NCI-H510A treated with DMSO at 0.1 percent for 48 hours (cell line): Measurements from ENCODE around the gene RUVBL1.

Source experiments
- DNase-seq: peaks from one replicate; lab custom pipeline; 2025; lab: John Stamatoyannopoulos, UW

Gene RUVBL1

DNA sequence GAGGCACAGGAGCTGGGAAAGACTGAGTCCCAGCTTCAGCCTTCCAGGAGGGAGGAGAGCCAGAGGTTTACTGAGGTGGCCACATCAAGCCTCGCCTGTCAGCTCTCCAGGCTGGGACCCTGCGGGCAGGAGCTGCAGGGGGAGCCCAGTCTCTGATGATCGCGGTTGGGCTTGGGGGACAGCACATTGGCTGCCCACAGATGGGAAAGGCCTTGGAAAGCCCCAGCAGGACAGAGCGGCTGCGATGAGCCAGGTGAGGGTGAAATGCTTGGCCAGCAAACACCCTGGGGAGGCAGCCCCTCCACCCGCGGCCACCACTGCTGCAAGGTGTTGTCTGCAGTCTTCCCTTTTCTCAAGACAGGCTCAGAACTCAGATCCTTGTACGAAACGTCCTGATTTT, 40.2 kb downstream of the RUVBL1 start:
- no peak for DNase-seq

DNA sequence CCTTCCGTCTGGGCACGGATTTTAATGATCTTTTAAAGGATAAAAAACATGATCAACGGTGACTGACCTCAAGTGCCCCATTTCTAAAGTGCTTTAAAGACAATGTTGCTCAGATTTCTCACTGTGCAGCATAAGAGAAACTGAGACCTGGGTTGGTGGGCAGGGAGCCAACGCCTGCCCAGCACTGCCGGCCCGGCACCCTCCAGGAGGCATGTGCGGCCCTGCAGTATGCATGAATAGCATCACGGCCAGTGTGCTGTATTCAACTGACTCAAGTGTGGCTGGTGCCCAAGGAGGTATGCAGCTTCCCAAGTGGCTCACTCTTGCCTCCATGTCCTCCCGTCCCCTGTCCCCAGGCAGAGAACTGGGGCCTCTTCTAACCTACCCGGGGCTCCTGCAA, 41.1 kb downstream of the RUVBL1 start:
- no peak for DNase-seq

DNA sequence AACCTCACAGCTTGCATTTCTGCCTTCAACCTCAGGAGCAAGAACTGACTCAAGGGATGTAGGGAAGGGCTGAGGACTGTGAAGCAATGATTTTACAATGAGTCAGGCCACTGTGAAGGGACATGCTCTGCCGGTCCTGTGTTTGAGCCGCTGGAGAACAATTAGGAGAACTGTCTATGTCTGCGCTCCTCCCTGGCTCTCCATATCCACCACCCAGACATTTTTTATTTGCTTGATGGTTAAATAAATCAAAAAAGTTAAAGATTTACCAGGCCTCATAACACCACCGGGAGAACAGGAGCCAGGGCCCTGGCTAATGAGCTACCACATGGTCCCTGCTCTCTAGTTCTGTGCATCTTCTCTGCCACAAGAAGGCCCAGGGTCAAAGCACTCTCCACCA, 41.8 kb downstream of the RUVBL1 start:
- no peak for DNase-seq

DNA sequence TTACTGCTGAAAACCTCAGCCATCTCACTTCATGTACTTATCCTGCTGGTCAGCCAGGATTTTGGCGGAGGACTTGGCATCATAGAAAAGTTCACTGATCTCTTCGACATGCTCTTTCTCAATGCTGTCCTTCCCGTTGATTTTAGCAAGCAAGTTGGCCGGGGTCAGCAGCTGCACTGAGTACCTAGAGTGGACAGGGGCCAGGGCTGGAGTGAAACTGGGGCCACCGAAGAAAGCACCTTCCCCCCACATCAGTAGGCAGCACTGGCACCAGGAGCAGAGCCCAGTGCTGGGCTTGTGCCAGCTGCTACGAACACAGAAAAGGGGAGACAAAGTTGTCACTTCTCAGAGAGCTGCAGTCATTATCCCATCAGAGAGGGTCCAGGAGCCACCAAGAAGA, 42.4 kb downstream of the RUVBL1 start:
- no peak for DNase-seq

DNA sequence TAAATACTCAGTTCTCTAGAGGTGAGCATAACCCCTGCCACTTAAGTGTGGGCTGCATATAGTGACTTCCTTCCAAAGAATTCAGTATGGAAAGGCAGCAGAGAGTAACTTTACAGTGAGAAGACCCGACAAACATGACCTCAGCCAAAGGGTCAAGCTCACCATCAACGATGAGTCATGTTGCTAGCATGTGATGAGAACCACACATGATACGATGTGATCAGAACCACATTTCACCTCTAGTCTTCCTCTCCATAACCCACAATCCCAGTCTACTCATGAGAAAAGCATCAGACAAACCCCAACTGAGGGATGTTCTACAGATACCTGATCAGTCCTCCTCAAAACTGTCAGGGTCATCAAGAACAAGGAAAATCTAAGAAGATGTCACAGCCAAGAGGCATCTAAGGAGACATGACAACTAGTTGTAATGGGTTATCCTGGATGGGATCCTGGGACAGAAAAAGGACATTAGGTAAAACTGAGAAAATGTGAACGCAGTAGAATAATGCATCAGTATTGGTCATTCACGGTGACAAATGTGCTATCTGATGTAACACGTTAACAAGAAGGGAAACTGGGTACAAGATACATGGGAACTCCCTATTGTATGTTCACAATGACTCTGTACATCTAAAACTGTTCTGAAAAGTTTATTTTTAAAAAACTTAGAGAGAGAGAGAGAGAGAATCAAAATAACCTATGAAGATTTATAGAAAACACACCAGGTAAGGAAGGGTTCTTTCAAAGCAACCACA, 43.1 kb downstream of the RUVBL1 start:
- no peak for DNase-seq

DNA sequence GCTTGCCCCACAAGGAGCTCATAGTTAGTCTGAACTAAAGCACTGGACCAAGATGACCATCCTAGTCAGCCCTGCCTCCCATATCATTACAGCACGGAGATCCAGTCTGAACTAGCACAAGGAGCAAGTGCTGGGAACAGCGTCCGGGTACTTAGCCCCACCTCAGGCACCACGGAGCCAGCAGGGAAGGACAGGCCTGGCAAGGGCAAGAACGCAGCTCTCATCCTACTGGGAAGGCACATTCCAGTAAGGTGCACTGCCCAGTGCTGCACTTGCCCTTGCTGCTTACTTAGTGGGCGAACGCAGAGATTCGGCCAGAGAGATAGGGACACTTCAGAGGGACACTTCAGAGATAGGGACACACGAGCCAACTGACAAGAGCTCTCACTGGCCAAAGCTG, 43.8 kb downstream of the RUVBL1 start:
- no peak for DNase-seq

DNA sequence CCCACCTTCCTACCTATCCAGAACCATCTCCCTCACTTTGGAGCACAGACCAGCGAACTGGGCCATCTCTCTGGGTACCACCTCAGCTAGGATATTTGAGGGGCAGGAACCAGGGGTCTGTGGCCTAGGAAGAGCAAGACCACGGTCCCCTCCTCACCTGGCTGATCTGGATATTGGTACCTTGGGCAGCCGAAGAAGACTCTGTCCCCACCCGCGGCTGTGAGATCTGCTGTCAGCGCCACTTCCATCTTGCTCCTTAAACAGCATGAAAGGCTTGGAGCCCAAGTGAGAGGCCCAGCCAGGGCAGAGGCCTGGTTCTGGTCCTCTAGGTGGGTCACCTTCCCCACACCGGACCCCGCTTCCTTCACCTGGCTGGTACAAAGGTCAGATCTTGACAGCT, 44.7 kb downstream of the RUVBL1 start:
- no peak for DNase-seq

DNA sequence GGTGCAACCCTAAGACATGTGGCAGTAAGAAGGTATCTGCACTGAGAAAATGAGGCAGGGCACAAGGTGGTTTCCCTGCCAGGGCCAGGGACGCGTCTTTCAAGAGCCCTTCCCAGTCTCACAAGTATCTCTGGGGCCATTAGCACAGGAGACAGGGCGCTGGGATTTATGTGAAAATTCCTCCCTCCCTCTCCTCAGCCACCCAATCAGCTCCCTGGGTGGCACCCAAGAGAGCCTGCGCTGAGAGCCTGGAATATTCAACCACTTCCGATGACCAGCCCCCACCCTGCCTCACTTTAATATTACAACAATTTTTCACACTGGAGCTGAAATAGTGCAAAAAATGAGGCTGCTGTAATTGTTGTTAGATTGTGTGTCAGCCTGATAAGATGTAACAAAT, 45.3 kb downstream of the RUVBL1 start:
- peak; percentile 28 for DNase-seq

DNA sequence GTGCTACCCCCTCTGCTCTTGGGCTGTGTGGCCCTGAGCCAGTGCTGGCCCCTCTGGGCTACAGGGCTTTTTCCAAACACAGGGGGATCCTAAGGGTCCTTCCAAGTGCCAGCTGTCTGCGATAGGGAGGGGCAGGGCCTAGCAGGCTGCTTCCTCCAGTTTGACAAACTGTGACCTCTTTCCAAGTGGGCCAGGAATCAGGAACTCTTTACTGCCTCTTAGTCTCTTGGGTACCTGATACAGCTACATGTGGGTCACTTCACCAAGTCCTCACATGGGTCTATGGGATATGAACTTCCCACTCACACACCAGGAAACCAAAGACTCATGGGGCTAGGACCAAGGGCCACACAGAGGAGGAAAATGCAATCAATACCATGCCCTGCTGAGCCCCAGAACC, 45.9 kb downstream of the RUVBL1 start:
- DNase-seq, result no peak

DNA sequence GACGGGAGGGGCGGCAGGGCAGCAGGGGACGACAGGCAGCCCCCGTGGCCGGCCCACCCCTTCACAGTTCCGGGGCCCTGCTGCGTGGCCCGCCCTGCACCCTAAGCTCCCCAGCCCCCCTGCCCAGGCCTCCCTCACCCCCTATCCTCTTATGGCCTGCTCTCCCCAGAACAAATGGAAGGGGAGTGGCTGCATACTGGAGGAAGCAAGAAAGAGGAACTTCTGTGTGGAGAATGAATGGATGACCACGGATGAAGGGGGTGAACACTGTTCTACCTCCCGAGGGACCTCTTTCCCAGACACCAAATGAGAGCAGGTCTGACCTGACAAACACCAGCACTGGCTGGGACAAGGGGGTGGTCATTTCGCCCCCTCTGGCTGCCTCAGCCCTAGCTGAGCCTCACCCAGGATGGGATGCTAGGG, 46.4 kb downstream of the RUVBL1 start:
- no peak for DNase-seq

DNA sequence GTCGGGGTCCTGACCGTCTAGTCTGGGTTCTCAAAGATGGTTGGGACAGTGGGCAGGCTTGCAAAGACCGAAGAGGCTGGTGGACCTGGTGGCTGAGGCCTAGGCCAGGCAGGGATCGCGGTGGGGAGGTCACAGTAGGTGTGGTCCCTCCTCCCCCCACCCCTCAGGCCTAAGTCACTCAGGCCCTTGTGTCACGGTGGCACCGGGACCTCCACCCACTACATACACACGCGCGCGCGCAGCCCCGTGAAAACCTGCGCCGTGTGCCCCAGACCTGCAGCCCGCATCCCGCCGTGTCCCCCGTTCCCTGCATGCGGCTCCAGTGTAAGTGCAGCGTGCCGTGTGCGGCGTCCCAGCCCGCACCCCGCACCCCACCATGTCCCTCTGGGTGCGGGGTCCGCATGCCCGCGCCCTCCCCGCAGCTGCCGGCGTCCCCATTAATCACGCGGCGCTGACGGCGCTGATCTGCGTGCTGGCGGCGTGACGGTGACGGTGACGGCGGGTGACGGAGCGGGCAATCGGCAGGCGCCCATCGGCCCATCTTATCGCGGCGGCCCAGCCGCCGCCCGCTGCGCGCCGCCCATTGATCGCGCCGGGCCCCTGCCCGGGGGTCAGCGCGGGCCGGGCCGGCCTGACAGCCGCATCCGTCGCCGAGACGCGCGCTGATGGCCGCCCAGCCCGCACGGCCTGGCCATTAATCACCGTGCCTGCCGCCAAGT, 47.0 kb downstream of the RUVBL1 start:
- no peak for DNase-seq

DNA sequence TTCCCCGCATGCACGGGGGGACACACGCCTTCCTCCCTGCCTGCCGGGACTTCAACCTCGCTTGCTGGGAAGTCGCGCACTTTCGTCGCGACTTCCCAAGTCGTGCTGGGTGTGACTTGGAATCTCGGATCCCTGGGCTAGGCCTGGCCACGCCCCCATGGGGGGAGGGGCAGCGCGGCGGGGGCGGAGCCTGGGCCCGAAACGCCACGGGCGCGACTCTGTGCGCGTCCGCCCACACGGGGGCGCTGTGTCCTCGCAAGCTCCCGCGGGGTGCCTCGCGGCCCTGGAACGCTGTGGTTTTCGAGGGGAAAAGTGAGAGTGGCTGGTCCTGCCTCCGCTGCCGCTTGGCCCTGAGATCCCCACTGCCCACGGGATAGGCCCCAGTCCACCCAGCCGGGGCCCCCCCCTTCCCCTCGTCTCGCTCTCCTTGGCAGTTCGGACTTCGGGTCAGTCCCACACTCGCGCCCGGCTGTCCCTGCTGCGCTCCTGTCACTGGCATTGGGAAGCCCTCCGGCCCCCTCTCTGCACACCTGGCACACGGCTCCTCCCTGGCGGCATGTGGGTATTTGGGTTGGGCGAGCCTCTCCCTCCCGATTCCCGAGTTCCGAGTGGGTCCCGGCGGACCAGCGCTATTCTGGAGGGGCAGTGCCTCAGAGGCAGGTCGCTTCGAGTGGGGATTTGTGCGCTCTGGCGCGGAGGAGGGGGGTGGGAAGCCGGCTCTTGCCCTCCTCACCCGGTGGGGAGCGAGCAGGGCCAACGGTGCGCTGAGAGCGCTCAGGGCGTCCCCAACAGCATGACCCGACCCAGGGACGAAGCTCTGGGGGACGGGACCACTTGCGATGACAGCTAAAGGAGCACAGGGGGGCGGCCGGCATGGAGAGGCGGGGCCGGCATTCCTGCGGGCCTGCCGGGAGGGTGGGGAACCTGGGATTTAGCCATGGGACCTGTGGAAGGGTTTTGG, 47.8 kb downstream of the RUVBL1 start:
- DNase-seq, result no peak

DNA sequence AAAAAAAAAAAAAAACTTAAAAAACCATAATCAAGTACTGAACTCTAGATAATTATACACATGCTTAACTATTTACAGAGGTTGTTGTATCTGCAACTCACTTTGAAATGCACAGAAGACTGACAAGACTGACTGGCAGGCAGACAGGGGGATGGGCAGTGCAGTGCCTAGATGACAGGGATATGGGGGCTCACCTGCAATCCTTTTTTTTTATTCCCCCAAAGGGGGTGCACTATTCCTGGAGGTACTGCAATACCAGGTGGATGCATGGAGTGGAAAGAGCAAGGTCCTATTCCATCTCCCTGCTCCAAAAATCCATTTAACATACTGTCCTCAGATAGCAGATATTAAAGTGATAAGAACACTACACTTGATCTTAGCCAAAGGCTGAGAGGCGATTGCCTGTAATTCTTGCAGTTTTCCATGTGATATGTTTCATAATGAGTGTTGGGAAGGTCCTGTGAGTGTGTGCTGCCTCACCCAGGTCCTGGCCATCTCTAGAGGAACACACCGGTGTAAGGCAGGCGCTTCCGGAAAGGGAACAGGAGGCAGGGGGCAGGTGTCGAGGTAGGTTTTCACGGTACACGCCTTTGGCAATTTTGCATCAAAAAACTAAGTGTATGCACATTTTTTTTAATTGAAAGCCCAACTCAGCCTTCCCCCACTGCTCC, 48.6 kb downstream of the RUVBL1 start:
- DNase-seq, result no peak

DNA sequence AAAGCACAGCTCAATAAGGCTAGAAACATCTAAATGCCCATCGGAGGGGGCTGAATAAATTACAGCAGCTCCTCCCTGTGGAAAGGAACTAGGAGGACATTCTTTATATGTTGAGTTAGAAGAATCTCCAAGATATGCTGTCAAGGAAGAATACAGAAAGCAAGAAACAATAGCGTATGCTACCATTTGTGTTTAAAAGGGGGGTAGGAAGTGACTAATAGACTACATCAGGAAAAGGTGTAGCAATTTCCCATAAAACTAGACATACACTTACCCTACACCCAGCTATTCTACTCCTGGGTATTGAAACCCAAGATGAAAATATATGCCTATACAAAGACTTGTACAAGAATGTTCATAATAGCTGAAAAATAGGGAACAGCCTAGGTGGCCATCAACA, 49.8 kb downstream of the RUVBL1 start:
- no peak for DNase-seq

DNA sequence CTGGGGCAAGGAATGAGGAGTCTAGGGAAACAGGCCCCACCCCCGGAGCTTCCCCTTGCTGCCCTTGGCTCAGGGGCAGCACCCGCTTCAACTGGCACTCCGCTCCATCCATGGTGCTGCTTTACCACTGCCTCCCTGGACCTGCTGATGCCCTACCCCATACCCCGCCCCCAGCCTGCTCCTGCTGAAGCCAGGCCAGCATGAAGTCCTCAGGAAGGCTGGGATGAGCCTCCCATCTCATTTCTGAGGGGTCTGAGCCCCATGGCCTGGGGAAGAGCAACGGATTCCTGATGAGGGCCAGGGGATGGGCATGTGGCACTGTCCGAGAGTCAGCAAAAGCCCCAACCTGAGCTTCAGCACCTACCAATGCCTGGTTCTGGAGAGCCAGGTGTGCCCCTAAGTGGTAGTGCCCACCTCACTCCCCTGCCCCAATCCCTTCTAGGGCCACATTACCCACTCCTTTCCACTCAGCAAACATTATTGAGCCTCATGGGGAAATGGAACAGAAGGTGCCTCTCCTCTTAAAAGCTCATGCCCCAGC, 50.4 kb downstream of the RUVBL1 start:
- DNase-seq, result no peak

DNA sequence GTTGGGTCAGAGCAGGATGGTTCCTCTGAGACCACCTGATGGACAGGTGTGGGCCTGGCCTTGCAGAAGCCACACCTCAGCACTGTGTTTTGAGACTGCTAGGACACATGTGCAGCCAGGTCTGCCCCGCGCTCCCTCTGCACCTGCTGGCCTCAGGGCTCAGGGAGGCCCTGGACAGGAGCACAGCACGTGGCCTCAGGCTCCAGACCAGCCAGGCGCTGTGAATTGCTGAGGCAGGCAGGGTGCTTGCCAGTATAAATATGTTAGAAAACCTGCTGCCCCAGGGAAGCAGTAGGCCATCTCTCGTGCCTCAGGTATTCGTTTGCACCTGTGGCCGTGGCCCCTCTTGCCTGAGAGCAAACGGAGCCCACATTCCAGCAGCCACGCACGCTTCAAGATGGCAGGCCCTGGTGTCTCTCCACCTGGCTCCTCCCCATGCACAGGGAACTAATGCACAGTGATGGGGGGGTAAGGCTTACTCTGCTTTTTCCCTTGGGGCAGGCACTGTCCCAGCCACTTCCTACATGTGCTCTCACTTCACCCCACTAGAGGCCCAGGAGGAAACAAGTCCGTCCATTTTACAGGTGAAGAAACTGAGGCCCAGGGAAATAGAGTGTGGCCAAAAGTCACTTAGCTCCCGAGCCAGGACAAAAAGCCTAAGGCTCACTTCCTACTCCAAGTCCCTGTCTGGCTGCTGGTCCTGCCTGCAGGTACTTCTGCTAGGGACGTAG, 51.0 kb downstream of the RUVBL1 start:
- DNase-seq, result no peak

DNA sequence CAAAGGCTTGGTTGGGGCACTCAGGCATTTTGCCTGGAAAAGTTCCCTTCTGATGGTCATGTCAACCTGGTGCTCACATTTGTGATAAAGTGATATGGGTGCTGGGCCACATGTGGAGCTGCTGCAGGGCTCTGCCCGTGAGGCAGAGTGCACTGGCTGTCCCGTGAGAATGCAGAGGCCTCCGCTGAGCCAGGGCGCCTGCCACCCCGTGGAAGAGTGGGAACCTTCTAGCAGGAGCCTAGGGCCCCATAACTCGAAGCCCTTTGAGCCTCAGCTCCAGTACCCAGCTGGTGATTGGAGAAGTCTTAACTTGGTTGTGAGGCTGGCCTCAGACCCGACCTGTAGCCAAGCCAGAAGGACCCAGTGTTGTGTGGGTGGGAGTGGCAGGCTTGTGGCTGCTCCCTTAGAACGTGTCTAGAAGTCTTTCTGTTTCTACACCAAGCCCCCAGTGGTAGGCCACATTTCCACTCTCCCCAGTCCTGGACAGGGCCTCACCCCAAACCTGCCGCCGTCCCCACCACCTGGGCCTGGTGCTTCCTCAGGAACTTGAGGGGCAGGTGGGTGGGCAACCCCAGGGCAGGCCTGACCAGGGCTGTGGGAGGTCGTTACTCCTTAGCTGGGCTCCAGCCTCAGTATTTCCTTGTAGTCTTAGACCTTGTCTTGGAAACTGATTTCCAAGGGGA, 51.7 kb downstream of the RUVBL1 start:
- DNase-seq, result no peak

DNA sequence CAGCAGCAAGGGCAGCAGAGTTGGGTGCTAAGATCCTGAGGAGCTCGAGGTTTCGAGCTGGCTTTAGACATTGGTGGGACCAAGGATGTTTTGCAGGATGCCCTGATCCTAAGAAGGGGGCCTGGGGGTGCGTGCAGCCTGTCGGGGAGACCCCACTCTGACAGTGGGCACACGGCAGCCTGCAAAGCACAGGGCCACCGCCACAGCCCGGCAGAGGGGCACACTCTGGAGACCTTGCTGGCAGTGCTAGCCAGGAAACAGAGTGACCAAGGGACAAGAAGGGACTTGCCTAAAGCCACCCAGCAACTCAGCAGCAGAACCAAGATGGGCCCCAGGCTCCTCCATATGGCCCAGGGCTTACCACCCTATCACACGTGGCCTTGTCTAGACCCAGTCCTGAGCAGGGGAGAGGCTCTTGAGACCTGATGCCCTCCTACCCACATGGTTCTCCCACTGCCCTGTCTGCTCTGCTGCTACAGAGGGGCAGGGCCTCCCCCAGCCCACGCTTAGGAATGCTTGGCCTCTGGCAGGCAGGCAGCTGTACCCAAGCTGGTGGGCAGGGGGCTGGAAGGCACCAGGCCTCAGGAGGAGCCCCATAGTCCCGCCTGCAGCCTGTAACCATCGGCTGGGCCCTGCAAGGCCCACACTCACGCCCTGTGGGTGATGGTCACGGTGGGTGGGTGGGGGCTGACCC, 52.6 kb downstream of the RUVBL1 start:
- DNase-seq, result no peak

DNA sequence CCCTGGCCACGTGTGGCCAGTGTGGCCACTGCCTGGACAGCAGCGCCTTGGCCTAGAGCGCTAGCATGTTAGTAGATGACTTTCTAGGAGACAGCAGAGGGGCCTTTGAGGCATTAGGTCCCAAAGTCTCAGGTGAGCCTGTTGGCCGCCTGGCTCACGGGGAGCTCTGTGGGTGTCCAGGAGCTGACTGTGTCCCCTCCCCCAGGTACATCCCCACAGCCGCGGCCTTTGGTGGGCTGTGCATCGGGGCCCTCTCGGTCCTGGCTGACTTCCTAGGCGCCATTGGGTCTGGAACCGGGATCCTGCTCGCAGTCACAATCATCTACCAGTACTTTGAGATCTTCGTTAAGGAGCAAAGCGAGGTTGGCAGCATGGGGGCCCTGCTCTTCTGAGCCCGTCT, 54.3 kb downstream of the RUVBL1 start:
- DNase-seq, result no peak

DNA sequence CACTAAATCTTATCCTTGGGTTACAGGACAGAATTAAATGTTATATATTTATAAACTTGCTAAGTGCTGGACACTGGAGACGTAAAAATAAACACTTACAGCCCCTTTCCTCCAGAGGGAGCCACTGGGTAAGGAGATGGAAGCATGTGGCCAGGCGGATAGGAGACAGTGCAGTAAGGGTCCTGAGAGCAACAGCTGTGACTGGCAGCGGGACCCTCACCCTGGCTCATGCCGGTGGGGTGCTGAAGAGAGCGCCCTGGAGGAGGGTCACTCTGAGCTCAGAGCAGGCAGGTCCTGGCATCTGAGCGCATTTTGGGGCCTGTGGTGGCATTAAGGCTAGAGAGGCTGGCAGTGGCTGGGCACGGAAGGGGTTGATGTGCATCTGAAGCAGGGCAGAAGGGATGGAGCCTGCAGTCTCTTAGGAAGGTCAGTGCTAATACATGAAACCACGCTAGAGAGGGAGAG, 55.4 kb downstream of the RUVBL1 start:
- peak; percentile 20 for DNase-seq
